ENCODE results near the gene DCBLD1.
"Not testable (repeated sequence)": the region's sequence is repeated elsewhere in the genome, so short reads cannot be mapped to it uniquely, and the experiment has no call there.

DCBLD1 gene

GRCh38 chr6:117482240-117483003 lies at the start of gene DCBLD1:
Gene DCBLD1 (plus strand): TSS chr6:117482674. CDS start chr6:117482782, 108 bp downstream.
- peak; percentile 43 for DNase-seq

- no peak for DNase-seq
Observed at GRCh38 chr6:117440706-117441525, 41.6 kb upstream of the DCBLD1 start.

- DNase-seq: no peak
Observed at GRCh38 chr6:117441824-117442264, 40.6 kb upstream of the DCBLD1 start.

GRCh38 chr6:117442313-117442712 lies 40.2 kb upstream of the DCBLD1 start:
- not testable (repeated sequence) for DNase-seq

GRCh38 chr6:117444600-117444999 lies 37.9 kb upstream of the DCBLD1 start:
- no peak for DNase-seq

- no peak for DNase-seq
Observed at GRCh38 chr6:117446861-117447260, 35.6 kb upstream of the DCBLD1 start.

GRCh38 chr6:117448011-117448410 lies 34.5 kb upstream of the DCBLD1 start:
- no peak for DNase-seq

GRCh38 chr6:117448732-117449485 lies 33.6 kb upstream of the DCBLD1 start:
- no peak for DNase-seq

- peak; percentile 17 for DNase-seq
Observed at GRCh38 chr6:117449549-117450439, 32.7 kb upstream of the DCBLD1 start.

- DNase-seq: no peak
Observed at GRCh38 chr6:117451671-117452070, 30.8 kb upstream of the DCBLD1 start.

- no peak for DNase-seq
Observed at GRCh38 chr6:117456250-117456649, 26.2 kb upstream of the DCBLD1 start.

GRCh38 chr6:117456998-117457397 lies 25.5 kb upstream of the DCBLD1 start:
- no peak for DNase-seq

GRCh38 chr6:117459204-117459944 lies 23.1 kb upstream of the DCBLD1 start:
- no peak for DNase-seq

- no peak for DNase-seq
Observed at GRCh38 chr6:117463762-117464665, 18.5 kb upstream of the DCBLD1 start.

GRCh38 chr6:117464700-117465099 lies 17.8 kb upstream of the DCBLD1 start:
- DNase-seq: no peak

GRCh38 chr6:117465691-117466090 lies 16.8 kb upstream of the DCBLD1 start:
- DNase-seq: no peak

GRCh38 chr6:117467876-117468275 lies 14.6 kb upstream of the DCBLD1 start:
- DNase-seq: no peak

- DNase-seq: not testable (repeated sequence)
Observed at GRCh38 chr6:117468527-117468926, 13.9 kb upstream of the DCBLD1 start.

GRCh38 chr6:117469356-117469755 lies 13.1 kb upstream of the DCBLD1 start:
- DNase-seq: no peak

- DNase-seq: no peak
Observed at GRCh38 chr6:117469791-117470190, 12.7 kb upstream of the DCBLD1 start.

Data from activated effector memory CD4-positive, alpha-beta T cell treated with Interleukin-2 at 50 U/mL for 16 hours (primary cell).